HCT116 (cell line): ENCODE data around the gene SIL1. TPM values are rescaled to one million over a fixed set of nuclear protein-coding genes. Genes with fewer than 3 reads are reported as not detected.

Source experiments
- CBX3 ChIP-seq: IDR thresholded peaks from 2 replicates; pipeline ENCODE4 v1.6.1; 2012; ENCODE audit warnings: low read depth
- CEBPB ChIP-seq: IDR thresholded peaks from 2 replicates; pipeline ENCODE4 v1.6.1; 2012; ENCODE audit warnings: low read depth
- CTCF ChIP-seq, 3 experiments: fragments of 200-600 bp in 1 of 3; sonication (generic) in 1 of 3; IDR thresholded peaks in 2 of 3; conservative IDR thresholded peaks in 1 of 3; 2 replicates each; pipeline ENCODE4 v1.5.1; 2012 to 2017; ENCODE audit warnings: low read depth in 2 of 3, low read length in 2 of 3, antibody characterized with exemption in 1 of 3, borderline replicate concordance in 1 of 3, control low read depth in 1 of 3, mild to moderate bottlenecking in 1 of 3, mixed read lengths in 1 of 3, mixed run types in 1 of 3, moderate library complexity in 1 of 3; ENCODE audit not compliant: insufficient read depth in 1 of 3
- ELF1 ChIP-seq: IDR thresholded peaks from 2 replicates; pipeline ENCODE4 v1.6.1; 2012; ENCODE audit warnings: low read depth, borderline replicate concordance
- EZH2 ChIP-seq: fragments of 200-600 bp; sonication (generic); IDR thresholded peaks from 2 replicates; pipeline ENCODE4 v1.6.1; 2017; ENCODE audit warnings: antibody characterized with exemption, mixed run types
- FOSL1 ChIP-seq: IDR thresholded peaks from 2 replicates; pipeline ENCODE4 v1.6.1; 2012; ENCODE audit warnings: low read depth
- JUND ChIP-seq: IDR thresholded peaks from 2 replicates; pipeline ENCODE4 v1.6.1; 2012
- POLR2A ChIP-seq: IDR thresholded peaks from 2 replicates; pipeline ENCODE4 v1.7.0; 2011; ENCODE audit warnings: borderline replicate concordance; ENCODE audit not compliant: insufficient read depth, insufficient read length; ENCODE audit errors: extremely low read depth
- REST ChIP-seq: IDR thresholded peaks from 2 replicates; pipeline ENCODE4 v1.6.1; 2012; ENCODE audit warnings: low read depth
- SRF ChIP-seq: IDR thresholded peaks from 2 replicates; pipeline ENCODE4 v1.6.1; 2012; ENCODE audit warnings: low read depth
- ZFX ChIP-seq: fragments of 450-650 bp; IDR thresholded peaks from 2 replicates; pipeline ENCODE4 v1.6.1; 2017
- total RNA-seq: library from RNA; stranded (reverse); gene quantifications from one replicate; pipeline ENCODE4 v1.2.1, GENCODE V29; 2021; ENCODE audit not compliant: unreplicated experiment
- TF ChIP-seq, protein P1 (sequence below): IDR thresholded peaks from 2 replicates; pipeline ENCODE4 v1.6.1; 2012

The SIL1 gene
- total RNA-seq, 1 experiment from 2014 or later, result 34.0 TPM

DNA sequence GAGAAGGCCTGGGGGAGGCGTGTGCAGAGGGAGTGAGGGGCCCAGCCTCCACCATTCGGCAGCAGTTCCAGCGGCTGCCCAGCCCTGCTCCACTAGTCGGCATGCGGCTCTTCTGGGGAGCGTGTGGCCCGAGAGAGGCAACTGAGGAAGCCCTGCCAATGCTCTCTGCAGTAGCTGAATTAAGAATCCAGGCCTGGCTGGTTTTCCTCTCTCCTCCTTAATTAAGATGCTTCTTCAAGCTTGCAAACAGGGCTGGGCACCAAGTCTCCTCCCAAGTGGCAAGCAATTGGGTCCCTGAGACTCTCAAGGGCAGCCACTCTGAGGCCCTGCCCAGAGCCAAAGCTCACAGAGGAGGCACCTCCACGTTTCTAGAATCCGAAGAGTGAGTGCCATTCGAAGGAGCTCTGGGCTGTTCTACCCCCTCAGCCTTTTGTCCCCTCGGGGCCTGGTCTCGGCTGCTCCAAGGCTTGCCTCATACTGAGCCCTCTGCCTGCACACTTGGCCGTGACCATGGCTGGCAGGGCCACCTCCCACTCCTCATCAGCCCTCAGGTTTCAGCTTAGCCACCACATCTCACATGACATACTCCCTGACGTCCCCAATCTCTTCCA is 247.6 kb downstream of the SIL1 start (continued):
- TF ChIP-seq REST, result no peak
- TF ChIP-seq, protein P1, sequence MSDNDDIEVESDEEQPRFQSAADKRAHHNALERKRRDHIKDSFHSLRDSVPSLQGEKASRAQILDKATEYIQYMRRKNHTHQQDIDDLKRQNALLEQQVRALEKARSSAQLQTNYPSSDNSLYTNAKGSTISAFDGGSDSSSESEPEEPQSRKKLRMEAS, result no peak
- TF ChIP-seq SRF, result no peak
- no peak for TF ChIP-seq CBX3
- no peak for TF ChIP-seq FOSL1
- TF ChIP-seq ZFX, result no peak
- no peak for TF ChIP-seq EZH2
- no peak for TF ChIP-seq CTCF (IDR thresholded peaks at IDR 0.05 in 2 of 3, conservative IDR thresholded peaks at IDR 0.05 in 1 of 3; ENCODE audit: borderline replicate concordance in 1 of 3, insufficient read depth in 1 of 3, low read depth in 2 of 3, low read length in 2 of 3)
- TF ChIP-seq POLR2A, result no peak
- TF ChIP-seq CEBPB, result no peak
- TF ChIP-seq JUND, result no peak
- TF ChIP-seq ELF1, result no peak
